ENCODE results near the gene CISTR. TPM values are rescaled to one million over a fixed set of nuclear protein-coding genes. Genes with fewer than 3 reads are reported as not detected.

Gene CISTR
- total and polyA plus RNA-seq, 2 donors (not counting 1 experiment from before 2014, with no cell fraction given) = not detected

DNA sequence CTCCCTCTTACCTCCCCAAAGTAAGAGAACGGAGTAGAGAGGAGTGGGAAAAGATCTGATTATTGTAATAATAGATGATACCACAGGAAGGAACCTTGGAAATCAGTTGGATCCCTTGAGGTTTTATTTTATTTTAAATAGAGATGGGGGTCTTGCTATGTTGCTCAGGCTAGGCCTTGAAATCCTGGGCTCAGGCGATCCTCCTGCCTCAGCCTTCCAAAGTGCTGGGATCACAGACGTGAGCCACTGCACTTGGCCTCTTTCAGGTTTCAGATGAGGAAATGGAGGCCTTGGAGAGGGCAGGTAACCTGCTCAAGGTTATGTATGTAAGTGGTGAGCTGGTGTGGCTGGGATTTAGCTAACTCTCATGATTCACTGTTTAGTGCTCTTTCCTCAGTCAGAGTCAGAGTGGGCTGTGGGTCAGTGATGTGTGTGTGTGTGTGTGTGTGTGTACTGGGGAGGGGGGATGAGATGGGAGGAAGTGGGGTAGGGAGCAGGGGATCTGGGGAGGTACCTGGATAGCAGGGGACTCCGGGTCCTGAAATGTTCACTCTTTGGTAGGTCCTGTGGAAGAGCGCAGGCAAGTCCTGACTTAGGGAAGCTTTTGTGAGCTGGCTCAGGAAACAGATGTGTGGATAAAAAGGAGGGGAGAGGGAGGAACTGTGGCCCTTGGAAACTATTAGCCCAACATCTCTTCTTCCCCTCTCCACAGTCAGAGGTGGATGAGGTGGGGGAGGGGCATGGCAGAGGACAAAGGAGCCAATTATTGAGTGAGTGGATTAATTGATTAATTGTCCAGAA lies 4.7 kb upstream of the CISTR start:
- Histone ChIP-seq H3K79me2 (ENCODE audit: control insufficient read depth, insufficient read depth, low read length) (no peaks in the 10 kb centered on the region), H3K27me3 (replicated peaks in 1 of 4; ENCODE audit: control extremely low read depth in 1 of 4, control insufficient read depth in 3 of 4, insufficient read depth in 4 of 4, low read length in 3 of 4) (peaks cover 0 to 32% (median 9%) of the 10 kb centered on the region in 4 experiments), H3K9ac (ENCODE audit: low read length) (no peak overlapping the region), H2AFZ (ENCODE audit: insufficient read depth, low read depth, low read length, poor library complexity, severe bottlenecking) (no peak overlapping the region), H4K20me1 (ENCODE audit: control insufficient read depth, insufficient read depth, low read length, poor library complexity, severe bottlenecking) (no peaks in the 10 kb centered on the region), H3K9me3 (ENCODE audit: control extremely low read depth in 1 of 3, control insufficient read depth in 2 of 3, insufficient read depth in 1 of 3, low read length in 2 of 3) (no peaks in the 10 kb centered on the region), H3K4me2 (replicated peaks; ENCODE audit: low read depth, low read length, poor library complexity, severe bottlenecking) (peak overlapping the region; percentile 67), H3K4me1 (ENCODE audit: control insufficient read depth in 2 of 2, insufficient read depth in 2 of 2, low read length in 2 of 2) (peaks cover 58 to 68% of the 10 kb centered on the region in 2 donors), H3K4me3 (ENCODE audit: control extremely low read depth in 1 of 5, extremely low read depth in 1 of 5, insufficient read depth in 1 of 5, low read depth in 2 of 5, low read length in 4 of 5) (no peak overlapping the region), H3K36me3 (replicated peaks in 1 of 2; ENCODE audit: control extremely low read depth in 1 of 2, control insufficient read depth in 1 of 2, extremely low read depth in 1 of 2, insufficient read depth in 2 of 2, low read length in 1 of 2) (no peaks in the 10 kb centered on the region), H3K27ac (ENCODE audit: low read length in 2 of 2) (no peak overlapping the region)
- DNase-seq (peak; percentile 21), ATAC-seq (ENCODE audit: low read depth) (no peak)
- CTCF ChIA-PET = interaction anchor here (0.8 to 12.0 kb wide), 13 partner anchors 9 to 840 kb away, joined by 3 to 191 read pairs (median 4); partner anchors contain the start of gene CALCOCO1
- no peak overlapping the region for H3K4me3 Mint-ChIP-seq
- H3K4me1 Mint-ChIP-seq = peaks cover 20% of the 10 kb centered on the region
- WGBS (ENCODE audit: insufficient coverage) = 72% methylated on average over 3 of the region's 5 CpGs
- H3K27me3 Mint-ChIP-seq = peaks cover 31% of the 10 kb centered on the region
- intact Hi-C loops (cut with micrococcal nuclease) = loop anchor here (1.0 to 10.0 kb wide), 3 partner anchors 10 to 752 kb away; partner anchors contain the start of gene EIF4B
- TF ChIP-seq EZH2 (IDR thresholded peaks at IDR 0.05; ENCODE audit: borderline replicate concordance, insufficient read depth, low read depth, low read length, poor library complexity, severe bottlenecking) = no peak
- TF ChIP-seq, protein P1, sequence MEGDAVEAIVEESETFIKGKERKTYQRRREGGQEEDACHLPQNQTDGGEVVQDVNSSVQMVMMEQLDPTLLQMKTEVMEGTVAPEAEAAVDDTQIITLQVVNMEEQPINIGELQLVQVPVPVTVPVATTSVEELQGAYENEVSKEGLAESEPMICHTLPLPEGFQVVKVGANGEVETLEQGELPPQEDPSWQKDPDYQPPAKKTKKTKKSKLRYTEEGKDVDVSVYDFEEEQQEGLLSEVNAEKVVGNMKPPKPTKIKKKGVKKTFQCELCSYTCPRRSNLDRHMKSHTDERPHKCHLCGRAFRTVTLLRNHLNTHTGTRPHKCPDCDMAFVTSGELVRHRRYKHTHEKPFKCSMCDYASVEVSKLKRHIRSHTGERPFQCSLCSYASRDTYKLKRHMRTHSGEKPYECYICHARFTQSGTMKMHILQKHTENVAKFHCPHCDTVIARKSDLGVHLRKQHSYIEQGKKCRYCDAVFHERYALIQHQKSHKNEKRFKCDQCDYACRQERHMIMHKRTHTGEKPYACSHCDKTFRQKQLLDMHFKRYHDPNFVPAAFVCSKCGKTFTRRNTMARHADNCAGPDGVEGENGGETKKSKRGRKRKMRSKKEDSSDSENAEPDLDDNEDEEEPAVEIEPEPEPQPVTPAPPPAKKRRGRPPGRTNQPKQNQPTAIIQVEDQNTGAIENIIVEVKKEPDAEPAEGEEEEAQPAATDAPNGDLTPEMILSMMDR (IDR thresholded peaks at IDR 0.05) = no peak
- H3K9me3 Mint-ChIP-seq (ENCODE audit: insufficient read depth) = no peaks in the 10 kb centered on the region
- H3K27ac Mint-ChIP-seq = no peak overlapping the region
- POLR2A ChIA-PET = interaction anchor here (0.7 kb wide), 3 partner anchors 10 to 696 kb away, joined by 4 to 11 read pairs (median 8); no protein-coding TSS in a partner anchor

DNA sequence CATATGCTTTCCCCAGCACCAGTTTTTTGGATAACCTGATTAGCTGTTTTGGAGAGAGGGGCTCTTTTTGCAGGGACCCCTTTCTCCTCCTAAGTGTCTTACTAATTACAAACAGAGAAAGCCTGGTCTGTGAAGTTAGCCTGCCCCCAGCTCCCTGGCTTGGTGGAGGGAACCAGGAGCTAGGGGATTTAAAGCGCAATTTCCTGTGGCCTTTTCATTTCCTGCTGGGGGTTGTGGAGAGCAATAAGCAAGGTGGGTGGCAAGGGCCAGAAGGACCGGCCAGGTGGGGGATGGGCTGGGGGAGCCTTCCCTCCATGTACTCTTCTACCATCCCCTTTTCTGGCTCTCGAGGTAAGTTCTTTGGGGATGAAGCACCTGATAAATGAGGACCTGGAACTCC lies 4.1 kb upstream of the CISTR start:
- H3K4me1 ChIP-seq (ENCODE audit: control insufficient read depth in 2 of 2, insufficient read depth in 2 of 2, low read length in 2 of 2) = peaks cover 59 to 73% of the 10 kb centered on the region in 2 donors
- H3K9me3 Mint-ChIP-seq (ENCODE audit: insufficient read depth) = no peaks in the 10 kb centered on the region

More for the DNA sequence above, 4.1 kb upstream of the CISTR start:
- H3K4me3 Mint-ChIP-seq = peak overlapping the region; percentile 15
- Histone ChIP-seq H3K27me3 (replicated peaks in 1 of 4; ENCODE audit: control extremely low read depth in 1 of 4, control insufficient read depth in 3 of 4, insufficient read depth in 4 of 4, low read length in 3 of 4) (peaks cover 0 to 26% (median 5%) of the 10 kb centered on the region in 4 experiments), H2AFZ (ENCODE audit: insufficient read depth, low read depth, low read length, poor library complexity, severe bottlenecking) (no peak overlapping the region), H3K79me2 (ENCODE audit: control insufficient read depth, insufficient read depth, low read length) (no peaks in the 10 kb centered on the region), H3K9ac (ENCODE audit: low read length) (no peak overlapping the region), H3K4me3 (ENCODE audit: control extremely low read depth in 1 of 5, extremely low read depth in 1 of 5, insufficient read depth in 1 of 5, low read depth in 2 of 5, low read length in 4 of 5) (no peak overlapping the region), H3K36me3 (replicated peaks in 1 of 2; ENCODE audit: control extremely low read depth in 1 of 2, control insufficient read depth in 1 of 2, extremely low read depth in 1 of 2, insufficient read depth in 2 of 2, low read length in 1 of 2) (no peaks in the 10 kb centered on the region), H3K27ac (ENCODE audit: low read length in 2 of 2) (no peak overlapping the region), H3K9me3 (ENCODE audit: control extremely low read depth in 1 of 3, control insufficient read depth in 2 of 3, insufficient read depth in 1 of 3, low read length in 2 of 3) (no peaks in the 10 kb centered on the region), H4K20me1 (ENCODE audit: control insufficient read depth, insufficient read depth, low read length, poor library complexity, severe bottlenecking) (no peaks in the 10 kb centered on the region), H3K4me2 (replicated peaks; ENCODE audit: low read depth, low read length, poor library complexity, severe bottlenecking) (peak overlapping the region; percentile 7)
- peaks cover 27% of the 10 kb centered on the region for H3K27me3 Mint-ChIP-seq
- peak; percentile 14 for DNase-seq
- ChIA-PET POLR2A (no interaction called here), CTCF (interaction anchor here (0.9 to 12.0 kb wide), 8 partner anchors 9 to 452 kb away, joined by 3 to 191 read pairs (median 8); no protein-coding TSS in a partner anchor)
- ATAC-seq (ENCODE audit: low read depth) = no peak
- no peak overlapping the region for H3K27ac Mint-ChIP-seq
- TF ChIP-seq EZH2 (IDR thresholded peaks at IDR 0.05; ENCODE audit: borderline replicate concordance, insufficient read depth, low read depth, low read length, poor library complexity, severe bottlenecking) = no peak
- TF ChIP-seq, protein P1 (IDR thresholded peaks at IDR 0.05) = no peak
- intact Hi-C loops (cut with micrococcal nuclease) = loop anchor here (2.0 to 10.0 kb wide), 2 partner anchors 13 to 751 kb away; partner anchors contain the start of gene EIF4B
- WGBS (ENCODE audit: insufficient coverage) = no CpG with 5 or more reads among the region's 3 CpGs
- peaks cover 20% of the 10 kb centered on the region for H3K4me1 Mint-ChIP-seq

Measured in B cell (primary cell).